DOHH2 (cell line): Measurements from ENCODE around the gene MAP3K6.

ENCODE experiments used
- H3F3A ChIP-seq: fragments of 200-600 bp; sonication (generic), shearing (Covaris generic); 2 replicates; pipeline ENCODE4 v1.6.0; 2016; ENCODE audit warnings: antibody characterized with exemption, mild to moderate bottlenecking; ENCODE audit not compliant: control insufficient read depth, insufficient read depth
- H3K27ac ChIP-seq: fragments of 200-600 bp; sonication (generic); 2 replicates; pipeline ENCODE4 v1.5.1; 2014; ENCODE audit warnings: low read depth, mild to moderate bottlenecking, low read length, moderate library complexity
- H3K27me3 ChIP-seq: fragments of 200-600 bp; sonication (generic); 2 replicates; pipeline ENCODE4 v1.6.1; 2014; ENCODE audit warnings: mild to moderate bottlenecking, low read length, mixed read lengths; ENCODE audit not compliant: control insufficient read depth
- H3K36me3 ChIP-seq: fragments of 200-600 bp; sonication (generic); 2 replicates; pipeline ENCODE4 v1.6.1; 2014; ENCODE audit warnings: mild to moderate bottlenecking, low read length, moderate library complexity, mixed read lengths; ENCODE audit not compliant: control insufficient read depth
- H3K4me1 ChIP-seq: fragments of 200-600 bp; sonication (generic); 2 replicates; pipeline ENCODE4 v1.6.1; 2014; ENCODE audit warnings: mild to moderate bottlenecking, low read length, mixed read lengths; ENCODE audit not compliant: control insufficient read depth
- H3K4me2 ChIP-seq: fragments of 200-600 bp; sonication (generic); 2 replicates; pipeline ENCODE4 v1.6.0; 2014; ENCODE audit warnings: mild to moderate bottlenecking, low read length, moderate library complexity
- H3K4me3 ChIP-seq: fragments of 200-600 bp; sonication (generic); 2 replicates; pipeline ENCODE4 v1.5.1; 2014; ENCODE audit warnings: mild to moderate bottlenecking, low read length, mixed read lengths
- H3K79me2 ChIP-seq: fragments of 200-600 bp; sonication (generic); 2 replicates; pipeline ENCODE4 v1.6.1; 2014; ENCODE audit warnings: mild to moderate bottlenecking, low read length, mixed read lengths; ENCODE audit not compliant: control insufficient read depth
- H3K9me2 ChIP-seq: fragments of 200-600 bp; sonication (generic); replicated peaks from 2 replicates; pipeline ENCODE4 v1.6.1; 2014; ENCODE audit warnings: mild to moderate bottlenecking, low read length, mixed read lengths; ENCODE audit not compliant: control insufficient read depth
- H3K9me3 ChIP-seq: fragments of 200-600 bp; sonication (generic); 2 replicates; pipeline ENCODE4 v1.6.1; 2014; ENCODE audit warnings: antibody characterized with exemption, low read length, mixed read lengths; ENCODE audit not compliant: control insufficient read depth, insufficient read depth
- H4K20me1 ChIP-seq: fragments of 200-600 bp; sonication (generic); 2 replicates; pipeline ENCODE4 v1.6.0; 2014; ENCODE audit warnings: low read depth, mild to moderate bottlenecking, antibody characterized with exemption, low read length, moderate library complexity; ENCODE audit not compliant: control insufficient read depth, insufficient read depth
- CTCF ChIP-seq: fragments of 200-600 bp; sonication (generic); IDR thresholded peaks from one replicate; pipeline ENCODE4 v1.5.1; 2014; ENCODE audit warnings: antibody characterized with exemption, mild to moderate bottlenecking, low read depth, low read length; ENCODE audit not compliant: poor library complexity, severe bottlenecking
- EZH2phosphoT487 ChIP-seq: fragments of 200-600 bp; sonication (generic); IDR thresholded peaks from 2 replicates; pipeline ENCODE4 v1.6.1; 2017; ENCODE audit warnings: borderline replicate concordance, mild to moderate bottlenecking, antibody characterized with exemption, low read length, moderate library complexity, mixed read lengths

MAP3K6 gene, protein sequence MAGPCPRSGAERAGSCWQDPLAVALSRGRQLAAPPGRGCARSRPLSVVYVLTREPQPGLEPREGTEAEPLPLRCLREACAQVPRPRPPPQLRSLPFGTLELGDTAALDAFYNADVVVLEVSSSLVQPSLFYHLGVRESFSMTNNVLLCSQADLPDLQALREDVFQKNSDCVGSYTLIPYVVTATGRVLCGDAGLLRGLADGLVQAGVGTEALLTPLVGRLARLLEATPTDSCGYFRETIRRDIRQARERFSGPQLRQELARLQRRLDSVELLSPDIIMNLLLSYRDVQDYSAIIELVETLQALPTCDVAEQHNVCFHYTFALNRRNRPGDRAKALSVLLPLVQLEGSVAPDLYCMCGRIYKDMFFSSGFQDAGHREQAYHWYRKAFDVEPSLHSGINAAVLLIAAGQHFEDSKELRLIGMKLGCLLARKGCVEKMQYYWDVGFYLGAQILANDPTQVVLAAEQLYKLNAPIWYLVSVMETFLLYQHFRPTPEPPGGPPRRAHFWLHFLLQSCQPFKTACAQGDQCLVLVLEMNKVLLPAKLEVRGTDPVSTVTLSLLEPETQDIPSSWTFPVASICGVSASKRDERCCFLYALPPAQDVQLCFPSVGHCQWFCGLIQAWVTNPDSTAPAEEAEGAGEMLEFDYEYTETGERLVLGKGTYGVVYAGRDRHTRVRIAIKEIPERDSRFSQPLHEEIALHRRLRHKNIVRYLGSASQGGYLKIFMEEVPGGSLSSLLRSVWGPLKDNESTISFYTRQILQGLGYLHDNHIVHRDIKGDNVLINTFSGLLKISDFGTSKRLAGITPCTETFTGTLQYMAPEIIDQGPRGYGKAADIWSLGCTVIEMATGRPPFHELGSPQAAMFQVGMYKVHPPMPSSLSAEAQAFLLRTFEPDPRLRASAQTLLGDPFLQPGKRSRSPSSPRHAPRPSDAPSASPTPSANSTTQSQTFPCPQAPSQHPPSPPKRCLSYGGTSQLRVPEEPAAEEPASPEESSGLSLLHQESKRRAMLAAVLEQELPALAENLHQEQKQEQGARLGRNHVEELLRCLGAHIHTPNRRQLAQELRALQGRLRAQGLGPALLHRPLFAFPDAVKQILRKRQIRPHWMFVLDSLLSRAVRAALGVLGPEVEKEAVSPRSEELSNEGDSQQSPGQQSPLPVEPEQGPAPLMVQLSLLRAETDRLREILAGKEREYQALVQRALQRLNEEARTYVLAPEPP (N-terminal part only)

GRCh38 chr1:27366411-27367159, at the start of gene MAP3K6:
Gene MAP3K6, minus strand, starts transcription at chr1:27366961. Its CDS starts 364 bp downstream, at chr1:27366597.
- Histone ChIP-seq H3K36me3 (no peaks in the 10 kb centered on the region), H3F3A (peaks cover 3% of the 10 kb centered on the region; the same call in 1 of the 2 replicates), H3K9me2 (no peaks in the 10 kb centered on the region), H3K79me2 (no peaks in the 10 kb centered on the region), H3K27ac (no peak within 1 kb of the TSS), H3K9me3 (no peaks in the 10 kb centered on the region), H3K27me3 (peaks cover 13% of the 10 kb centered on the region), H3K4me3 (peak within 1 kb of the TSS; percentile 83), H3K4me1 (peaks cover 39% of the 10 kb centered on the region), H4K20me1 (no peaks in the 10 kb centered on the region), H3K4me2 (peak within 1 kb of the TSS; percentile 99)
- TF ChIP-seq EZH2phosphoT487 (no peak), CTCF (peak; percentile 58)

- Histone ChIP-seq H3K27ac (no peak overlapping the region), H3F3A (no peaks in the 10 kb centered on the region; the same call in 1 of the 2 replicates), H3K9me2 (no peaks in the 10 kb centered on the region), H3K4me2 (no peak overlapping the region), H3K9me3 (no peaks in the 10 kb centered on the region), H4K20me1 (no peaks in the 10 kb centered on the region), H3K36me3 (peaks cover 91% of the 10 kb centered on the region), H3K27me3 (no peaks in the 10 kb centered on the region), H3K79me2 (no peaks in the 10 kb centered on the region), H3K4me3 (no peak overlapping the region), H3K4me1 (0 out of 2 replicates have a peak, but pooled peaks cover 3% of the 10 kb centered on the region)
- TF ChIP-seq EZH2phosphoT487 = no peak
- no peak for TF ChIP-seq CTCF
Measured at GRCh38 chr1:27414091-27414490, 47.3 kb upstream of the MAP3K6 start.

- no peak for TF ChIP-seq EZH2phosphoT487
- no peak for TF ChIP-seq CTCF
- H3K9me2 ChIP-seq = no peaks in the 10 kb centered on the region
- H3K36me3 ChIP-seq = peaks cover 81% of the 10 kb centered on the region
- H3K4me3 ChIP-seq = no peak overlapping the region
- no peak overlapping the region for H3K27ac ChIP-seq
- no peaks in the 10 kb centered on the region for H3K79me2 ChIP-seq
- no peaks in the 10 kb centered on the region for H4K20me1 ChIP-seq
- no peaks in the 10 kb centered on the region for H3K27me3 ChIP-seq
- H3F3A ChIP-seq = no peaks in the 10 kb centered on the region; the same call in 1 of the 2 replicates
- no peaks in the 10 kb centered on the region for H3K9me3 ChIP-seq
- no peak overlapping the region for H3K4me2 ChIP-seq
- 0 out of 2 replicates have a peak, but pooled peaks cover 3% of the 10 kb centered on the region for H3K4me1 ChIP-seq
Measured at GRCh38 chr1:27413004-27413403, 46.2 kb upstream of the MAP3K6 start.
